CD4-positive, alpha-beta T cell treated with Interferon gamma for 1 hour (primary cell): ENCODE data around the gene OR2T35.
A peak's percentile ranks its signal among the peaks of the same experiment; 100 is the strongest.

Source experiments
- DNase-seq: peaks from one replicate; pipeline ENCODE4 v3.0.0-alpha.2; 2020

OR2T35 gene

GRCh38 chr1:248625166-248625565 lies 19.9 kb downstream of the OR2T35 start:
- no peak for DNase-seq

- no peak for DNase-seq
These were observed 22.5 kb downstream of the OR2T35 start for GRCh38 chr1:248622570-248623001.

DNA sequence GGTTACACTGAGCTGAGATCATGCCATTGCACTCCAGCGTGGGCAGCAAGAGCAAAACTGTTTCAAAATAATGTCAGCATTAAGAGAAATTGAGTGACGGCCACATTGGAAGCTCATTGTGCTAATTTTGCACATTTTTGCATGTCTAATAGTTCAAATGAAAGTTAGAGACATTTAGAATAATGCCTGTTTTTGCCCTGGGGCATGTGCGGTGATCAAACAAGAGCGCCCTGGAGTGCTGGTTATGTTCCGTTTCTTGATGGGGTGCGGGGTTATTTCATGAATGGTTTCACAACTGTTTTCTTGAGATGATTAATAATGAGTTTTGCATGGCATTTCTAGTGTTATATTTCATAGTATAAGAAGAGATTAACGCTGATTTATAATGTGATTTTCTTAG lies 23.3 kb downstream of the OR2T35 start:
- no peak for DNase-seq

- DNase-seq, result peak; percentile 4
These were observed 26.2 kb downstream of the OR2T35 start for GRCh38 chr1:248618878-248619277.

DNA sequence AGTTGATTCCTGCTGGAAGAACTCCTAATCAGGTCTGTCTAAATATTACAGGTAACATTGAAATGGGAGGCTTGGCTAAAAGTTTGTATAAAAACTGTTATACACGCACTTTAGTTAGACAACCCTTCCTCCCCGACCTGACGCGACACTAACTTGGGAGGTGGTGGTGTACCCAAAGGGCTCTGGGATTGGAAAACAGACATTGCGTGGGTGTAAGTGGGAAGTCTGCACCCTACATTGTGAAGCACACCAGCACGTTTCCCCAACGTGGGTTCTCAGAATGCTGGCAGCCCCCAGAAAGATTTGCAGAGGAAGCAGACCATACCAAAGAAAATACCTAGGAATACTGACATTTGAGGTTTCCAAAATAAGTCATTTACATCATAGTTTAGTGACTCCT lies 27.0 kb downstream of the OR2T35 start:
- no peak for DNase-seq

DNA sequence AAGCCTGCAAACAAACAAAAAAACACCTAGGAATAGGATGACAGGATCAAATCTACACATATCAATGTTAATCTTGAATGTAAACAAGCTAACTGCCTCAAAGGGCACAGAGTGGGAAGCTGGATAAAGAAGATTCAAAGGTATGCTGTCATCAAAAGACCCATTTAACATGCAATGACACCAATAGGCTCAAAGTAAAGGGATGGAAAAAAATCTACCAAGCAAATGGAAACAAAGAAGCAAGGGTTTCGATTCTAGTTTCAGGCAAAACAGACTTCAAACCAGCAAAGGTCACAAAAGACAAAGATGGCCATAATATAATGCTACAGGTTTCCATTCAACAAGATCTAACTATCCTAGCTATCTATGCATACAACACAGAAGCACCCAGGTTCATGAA lies 31.3 kb downstream of the OR2T35 start:
- DNase-seq, result no peak

DNA sequence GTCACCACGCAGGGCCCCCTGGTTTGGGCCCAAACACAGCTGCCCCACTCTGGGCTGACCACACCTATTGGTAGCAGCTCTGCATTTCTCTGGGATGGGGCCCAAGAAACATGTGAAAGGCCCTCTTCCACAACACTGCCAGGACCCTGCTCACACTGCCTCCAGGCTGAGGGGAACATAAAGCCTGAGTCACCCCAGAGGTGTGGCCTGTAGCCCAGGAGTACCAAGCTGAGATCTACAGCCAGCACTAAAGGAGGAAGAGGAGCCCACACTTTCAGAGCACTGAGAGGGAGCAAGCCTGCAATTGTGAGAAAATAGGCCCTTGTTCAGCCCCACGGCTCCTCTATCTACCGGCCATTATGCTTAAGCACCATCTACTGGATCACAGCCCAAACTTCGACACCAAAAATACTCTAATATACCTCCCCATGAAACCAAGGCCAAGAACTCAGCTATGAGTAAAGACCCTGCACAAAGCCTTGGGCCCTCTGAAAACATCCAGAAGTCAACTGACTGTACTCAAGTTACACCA lies 33.1 kb downstream of the OR2T35 start:
- no peak for DNase-seq

GRCh38 chr1:248610301-248610700 lies 34.8 kb downstream of the OR2T35 start:
- DNase-seq, result no peak

- DNase-seq, result no peak
These were observed 45.7 kb downstream of the OR2T35 start for GRCh38 chr1:248599396-248599795.

GRCh38 chr1:248597589-248597988 lies 47.5 kb downstream of the OR2T35 start, which contains the start of gene OR2T10:
TSS of gene OR2T10 (minus strand) at chr1:248597700. CDS start at chr1:248593768, 3,932 bp downstream.
- no peak for DNase-seq

DNA sequence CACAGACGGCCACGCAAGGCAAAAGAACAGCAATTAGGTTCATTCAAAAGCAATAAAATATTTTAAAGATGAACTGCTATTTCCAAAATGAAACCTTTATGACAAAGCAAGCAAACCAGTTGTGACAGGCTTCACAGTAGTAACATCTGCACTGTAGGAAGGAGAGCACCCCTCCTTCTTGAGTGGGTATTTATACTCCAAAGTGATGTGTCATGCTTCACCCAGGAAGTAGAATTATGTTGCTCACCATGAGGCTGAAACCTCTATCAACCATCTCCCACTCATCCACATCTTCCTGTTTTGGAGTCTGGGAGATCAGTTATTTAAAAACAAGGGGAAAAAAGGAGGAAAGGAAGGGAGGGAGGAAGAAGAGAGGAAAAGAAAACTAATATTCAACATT lies 48.5 kb downstream of the OR2T35 start:
- no peak for DNase-seq

GRCh38 chr1:248593226-248593625 lies 51.9 kb downstream of the OR2T35 start:
- DNase-seq, result no peak

DNA sequence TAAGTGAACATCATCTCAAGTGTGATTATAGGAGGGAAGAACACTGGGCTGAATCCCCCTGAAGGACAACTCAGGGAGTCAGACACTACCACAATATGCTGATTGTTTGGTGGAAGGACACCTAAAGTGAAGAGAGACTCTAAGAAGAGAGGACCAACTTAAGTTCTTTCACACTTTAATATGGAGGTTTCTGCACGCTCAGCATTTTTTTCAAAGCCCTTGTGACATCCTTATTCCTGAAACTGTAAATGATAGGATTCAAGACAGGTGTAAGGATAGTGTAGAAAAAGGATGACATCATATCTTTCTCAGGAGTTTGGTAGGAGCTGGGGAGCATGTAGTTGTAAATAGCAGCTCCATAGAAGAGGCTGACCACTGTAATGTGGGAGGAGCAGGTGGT lies 52.4 kb downstream of the OR2T35 start:
- no peak for DNase-seq

GRCh38 chr1:248590055-248590454 lies 55.0 kb downstream of the OR2T35 start:
- no peak for DNase-seq

GRCh38 chr1:248589334-248589733 lies 55.7 kb downstream of the OR2T35 start:
- no peak for DNase-seq
